ENCODE results near the gene SCAP.
"Not testable (repeated sequence)": the region's sequence is repeated elsewhere in the genome, so short reads cannot be mapped to it uniquely, and the experiment has no call there.

The SCAP gene

DNA sequence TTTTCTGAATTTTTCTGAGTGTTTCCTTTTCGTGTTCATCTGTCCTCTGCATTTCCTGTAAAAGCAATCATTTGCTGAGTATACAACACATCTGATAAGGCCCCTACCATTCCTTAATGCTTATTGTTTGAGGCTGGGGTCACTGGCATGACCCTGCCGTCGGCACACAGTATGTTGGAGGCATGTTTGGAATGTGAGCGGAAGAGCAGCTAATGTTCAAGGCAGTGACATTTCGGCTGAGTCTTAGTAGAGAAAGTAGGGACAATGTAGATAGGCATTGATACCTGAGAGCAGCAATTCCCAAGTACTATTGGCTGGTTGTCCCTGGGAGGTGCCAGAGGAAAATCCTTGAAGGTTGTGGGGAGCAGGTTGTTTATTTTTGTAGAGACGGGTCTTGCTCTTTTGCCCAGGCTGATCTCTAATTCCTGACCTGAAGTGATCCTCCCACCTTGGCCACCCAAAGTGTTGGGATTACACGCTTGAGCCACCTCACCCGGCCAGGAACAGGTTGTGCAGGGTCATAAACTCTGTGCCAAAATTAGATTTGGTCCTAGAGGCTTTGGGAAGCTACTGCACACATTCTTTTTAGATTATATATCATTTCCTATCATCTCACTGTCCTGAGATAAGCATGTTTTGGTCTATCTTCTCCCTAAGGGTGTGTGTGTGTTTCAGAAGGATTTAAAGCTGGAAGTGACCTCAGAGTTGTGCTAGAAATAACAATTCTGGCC lies 81.4 kb downstream of the SCAP start:
- no peak for DNase-seq

DNA sequence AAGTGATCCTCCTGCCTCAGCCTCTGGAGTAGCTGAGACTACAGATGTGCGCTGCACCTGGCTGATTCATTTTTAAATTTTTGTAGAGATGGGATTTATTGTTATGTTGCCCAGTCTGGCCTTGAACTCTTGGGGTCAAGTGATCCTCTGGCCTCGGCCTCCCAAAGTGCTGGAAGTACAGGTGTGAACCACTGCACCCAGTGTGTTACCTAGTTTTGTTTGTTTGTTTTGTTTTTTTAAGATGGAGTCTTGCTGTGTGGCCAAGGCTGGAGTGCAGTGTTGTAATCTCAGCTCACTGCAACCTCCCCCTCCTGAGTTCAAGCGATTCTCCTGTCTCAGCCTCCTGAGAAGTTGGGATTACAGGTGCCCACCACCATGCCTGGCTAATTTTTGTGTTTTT lies 82.8 kb downstream of the SCAP start:
- DNase-seq: no peak

DNA sequence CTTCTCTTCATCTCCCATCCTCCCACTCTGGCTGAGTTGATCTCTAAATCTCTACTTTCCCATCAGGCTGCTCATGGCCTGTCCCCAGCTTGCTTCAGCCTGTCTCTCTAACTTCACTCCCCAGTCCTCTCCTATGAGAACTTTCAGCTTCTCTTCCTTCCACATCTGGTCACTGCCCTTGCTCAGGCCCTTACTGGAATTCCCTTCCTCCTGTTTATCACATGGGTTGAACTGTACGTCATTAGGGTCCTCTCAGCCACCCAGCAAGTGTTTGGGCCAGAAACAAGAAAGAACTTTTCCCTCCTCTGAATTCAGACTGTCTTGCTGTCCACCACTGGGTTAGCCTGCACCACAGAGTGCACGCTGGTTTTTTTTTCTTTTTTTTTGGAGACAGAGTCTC lies 89.9 kb downstream of the SCAP start:
- no peak for DNase-seq

DNA sequence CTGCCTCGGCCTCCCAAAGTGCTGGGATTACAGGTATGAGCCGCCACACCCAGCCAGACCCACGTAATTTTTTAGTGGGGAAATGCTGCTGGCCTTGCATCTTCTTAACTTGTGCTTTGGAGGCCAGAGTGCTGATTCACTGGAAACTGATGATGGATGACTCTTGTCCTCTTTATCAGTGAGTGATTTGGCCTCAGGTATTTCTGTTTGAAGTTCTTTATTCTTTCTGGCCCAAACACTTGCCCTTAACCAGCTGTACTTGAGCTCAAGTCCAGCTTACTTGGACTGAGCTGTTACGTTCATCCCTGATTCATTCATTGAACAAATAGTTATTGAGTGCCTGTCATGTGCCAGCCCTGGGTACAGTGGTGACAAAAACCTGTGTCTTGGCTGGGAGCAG lies 90.7 kb downstream of the SCAP start:
- no peak for DNase-seq

DNA sequence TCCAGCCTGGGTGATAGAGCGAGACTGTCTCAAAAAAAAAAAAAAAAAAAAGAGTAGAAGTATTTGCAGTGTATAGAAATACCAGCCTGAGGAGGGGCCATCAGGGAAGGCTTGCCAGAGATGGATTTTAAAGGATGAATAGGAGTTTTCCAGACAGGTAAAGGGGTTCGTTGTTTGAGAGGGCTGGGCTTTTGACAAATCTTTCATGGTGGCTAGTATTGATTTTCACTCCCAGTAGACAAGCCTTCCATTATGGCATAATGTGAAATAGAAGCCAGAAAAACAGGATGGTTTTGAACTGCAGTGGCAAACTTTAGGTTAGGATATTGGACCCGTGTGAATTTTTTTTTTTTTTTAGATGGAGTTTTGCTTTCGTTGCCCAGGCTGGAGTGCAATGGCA lies 91.3 kb downstream of the SCAP start:
- DNase-seq: no peak

DNA sequence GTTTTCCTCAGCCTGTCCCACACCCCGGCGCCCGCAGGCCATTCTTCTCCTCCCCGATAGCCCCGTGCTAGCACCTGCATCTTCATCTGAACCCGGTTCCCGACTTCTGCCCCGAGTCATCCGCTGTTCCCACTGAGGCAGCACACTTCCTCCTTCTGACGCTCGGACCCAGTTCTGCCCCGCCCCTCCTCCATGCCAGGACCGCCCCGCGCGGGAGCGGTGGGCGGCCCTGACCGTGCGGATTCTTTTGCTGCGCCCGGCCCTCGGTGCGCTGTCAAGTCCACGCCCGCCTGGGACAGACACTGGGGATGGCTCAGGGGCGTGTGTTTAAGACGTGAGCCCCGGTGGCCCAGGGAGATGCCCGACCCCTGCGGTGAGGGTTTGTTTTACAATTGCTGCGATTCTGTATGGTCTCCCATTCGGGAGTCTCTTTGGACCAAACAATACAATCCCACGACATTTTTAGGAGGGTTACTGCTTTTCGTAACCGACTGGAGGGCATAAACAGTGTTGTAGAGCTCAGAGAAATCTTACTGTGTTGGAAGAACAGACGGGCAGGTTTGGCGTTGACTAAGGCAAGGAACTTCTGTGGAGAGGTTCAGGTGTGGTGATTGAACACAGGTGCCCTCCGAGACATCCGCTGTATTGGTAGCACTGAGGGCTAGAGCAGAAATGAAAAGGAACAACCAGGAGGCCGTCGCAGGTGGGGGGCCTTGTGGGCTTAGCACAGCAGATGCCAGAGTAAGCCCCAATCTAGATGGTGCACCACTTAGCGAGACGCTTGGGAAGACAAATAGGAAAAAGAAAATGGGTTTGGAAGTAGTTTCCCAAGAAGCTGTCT lies 94.2 kb downstream of the SCAP start:
- peak; percentile 70 for DNase-seq

DNA sequence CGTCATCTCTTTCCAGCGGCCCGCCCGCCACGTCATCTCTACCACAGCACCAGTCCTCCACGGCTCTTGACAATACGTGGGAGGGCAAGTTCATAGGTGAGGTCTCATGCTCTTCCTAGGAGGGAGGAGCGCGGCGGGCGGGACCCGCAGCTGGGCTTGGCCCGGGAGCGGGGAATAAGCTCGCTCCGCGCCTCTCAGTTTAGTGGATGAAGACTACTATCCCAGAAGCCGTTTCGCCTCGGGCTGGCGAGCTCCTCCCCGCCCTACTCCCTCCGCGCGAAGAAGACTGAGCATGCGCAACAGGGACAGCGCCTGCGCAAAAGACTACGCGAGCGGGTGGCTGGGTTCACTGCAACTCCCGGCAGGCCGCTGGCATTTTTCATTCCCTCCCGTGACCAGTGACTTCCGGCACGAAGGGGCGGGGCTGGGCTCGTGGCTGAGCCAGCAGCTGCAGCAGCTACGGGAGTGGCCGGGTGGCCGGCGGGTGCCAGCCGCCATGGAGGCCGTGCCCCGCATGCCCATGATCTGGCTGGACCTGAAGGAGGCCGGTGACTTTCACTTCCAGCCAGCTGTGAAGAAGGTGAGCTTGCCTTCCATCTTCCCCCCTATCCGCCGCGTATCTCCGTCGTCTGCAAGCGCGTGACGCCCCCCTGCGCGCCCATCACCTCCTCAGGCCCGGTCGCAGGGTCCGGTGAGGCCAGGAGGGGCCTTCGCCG lies 95.0 kb downstream of the SCAP start, which contains the start of gene PTPN23:
Gene PTPN23 (plus strand): TSS at position 421 of the 716 bp plus-strand sequence. CDS start 76 bp downstream, at position 497.
- peak; percentile 97 for DNase-seq

DNA sequence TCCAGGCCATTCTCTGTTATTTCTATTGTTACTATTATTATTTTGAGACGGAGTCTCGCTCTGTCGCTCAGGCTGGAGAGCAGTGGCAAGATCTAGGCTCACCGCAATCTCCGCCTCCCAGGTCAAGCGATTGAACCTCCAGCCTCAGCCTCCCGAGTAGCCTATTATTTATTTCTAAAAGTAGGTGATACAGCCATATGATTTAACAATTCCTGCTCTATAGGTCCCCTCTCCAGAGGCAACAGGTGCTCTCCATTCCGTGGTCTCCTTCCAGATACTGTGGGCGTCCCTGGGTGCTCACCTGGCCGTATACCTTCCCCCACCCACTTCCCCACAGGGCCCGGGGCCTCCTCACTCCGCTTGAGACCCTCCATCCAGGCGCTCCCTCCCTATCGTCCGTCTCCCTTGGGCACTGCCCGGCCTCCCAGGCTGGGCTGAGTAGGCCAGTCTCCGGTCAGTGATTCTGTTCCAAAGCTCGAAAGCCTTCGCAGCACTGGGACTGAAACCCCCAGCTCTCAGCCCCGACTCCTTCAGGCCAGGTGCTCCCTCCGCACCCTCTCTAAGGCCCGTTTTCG lies 95.6 kb downstream of the SCAP start:
- no peak for DNase-seq

DNA sequence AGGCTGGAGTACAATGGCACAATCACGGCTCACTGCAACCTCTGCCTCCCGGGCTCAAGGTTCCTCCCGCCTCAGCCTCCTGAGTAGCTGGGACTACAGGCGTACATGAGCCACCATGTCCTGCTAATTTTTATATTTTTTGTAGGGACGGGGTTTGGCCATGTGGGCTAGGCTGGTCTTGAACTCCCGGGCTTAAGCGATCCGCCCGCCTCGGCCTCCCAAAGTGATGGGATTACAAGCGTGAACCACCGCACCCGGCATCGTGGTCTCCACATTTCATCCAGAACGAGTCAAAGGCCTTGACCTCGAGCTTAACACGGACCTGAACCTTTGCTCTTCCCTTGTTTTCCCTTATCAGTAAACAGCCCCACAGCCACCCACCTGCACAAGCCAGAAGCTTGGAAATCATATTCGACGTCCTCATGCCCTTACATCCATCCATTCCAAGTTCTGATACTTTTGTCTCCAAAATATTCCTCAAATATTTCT lies 96.3 kb downstream of the SCAP start:
- DNase-seq: no peak

DNA sequence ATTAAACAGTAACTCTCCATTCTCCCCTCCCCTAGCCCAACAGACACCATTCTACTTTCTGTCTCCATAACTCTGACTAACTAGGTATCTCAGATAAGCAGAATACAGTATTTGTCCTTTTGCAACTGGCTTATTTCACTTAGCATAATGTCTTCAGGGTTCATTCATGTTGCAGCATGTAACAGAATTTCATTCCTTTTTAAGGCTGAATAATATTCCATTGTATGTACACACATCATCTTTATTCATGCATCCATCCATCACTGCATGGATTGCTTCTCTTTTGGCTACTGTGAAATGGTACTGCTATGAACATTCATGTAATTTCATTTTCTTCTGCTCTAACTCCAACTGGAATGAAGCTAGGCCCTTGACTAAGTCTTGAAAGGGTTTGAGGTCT lies 96.9 kb downstream of the SCAP start:
- no peak for DNase-seq

DNA sequence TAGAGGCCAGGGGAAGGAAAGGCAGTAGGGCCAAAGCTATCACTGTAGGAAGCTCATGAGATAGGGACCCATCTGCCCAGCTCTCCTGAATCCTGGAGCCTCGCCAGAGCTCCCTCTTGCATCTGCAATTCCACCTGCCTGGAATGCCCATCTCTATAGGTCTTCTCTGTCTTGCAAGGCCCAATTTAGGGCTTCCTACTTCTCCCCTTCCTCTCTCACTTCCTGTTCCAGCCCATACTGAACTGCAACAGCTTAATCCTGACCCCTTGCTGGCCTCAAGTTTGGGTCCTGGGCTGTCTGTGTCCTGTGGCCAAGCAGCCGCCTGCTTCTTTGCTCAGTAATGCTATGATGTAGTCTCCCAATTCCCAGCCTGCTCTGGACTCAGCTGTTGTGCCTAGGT lies 98.6 kb downstream of the SCAP start:
- DNase-seq: no peak

DNA sequence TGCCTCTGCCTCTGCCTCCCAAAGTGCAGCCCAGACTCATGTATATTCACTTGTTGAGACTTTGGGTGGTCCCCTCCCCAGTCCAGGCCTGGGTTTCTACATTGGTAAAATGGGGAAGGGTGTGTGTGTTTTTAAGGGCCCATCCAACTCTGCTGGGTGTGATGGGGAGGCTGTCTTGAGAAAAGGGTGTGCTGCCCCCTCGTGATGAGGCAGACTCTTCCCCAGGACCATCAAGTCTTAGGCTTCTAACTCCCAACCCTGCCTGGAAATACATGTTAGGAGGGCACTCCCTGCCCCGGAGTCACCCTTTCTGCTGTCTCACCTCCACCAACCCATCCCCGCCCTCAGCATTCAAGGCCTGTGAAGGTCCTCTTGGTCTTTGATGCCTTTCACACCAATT lies 99.3 kb downstream of the SCAP start:
- DNase-seq: no peak

DNA sequence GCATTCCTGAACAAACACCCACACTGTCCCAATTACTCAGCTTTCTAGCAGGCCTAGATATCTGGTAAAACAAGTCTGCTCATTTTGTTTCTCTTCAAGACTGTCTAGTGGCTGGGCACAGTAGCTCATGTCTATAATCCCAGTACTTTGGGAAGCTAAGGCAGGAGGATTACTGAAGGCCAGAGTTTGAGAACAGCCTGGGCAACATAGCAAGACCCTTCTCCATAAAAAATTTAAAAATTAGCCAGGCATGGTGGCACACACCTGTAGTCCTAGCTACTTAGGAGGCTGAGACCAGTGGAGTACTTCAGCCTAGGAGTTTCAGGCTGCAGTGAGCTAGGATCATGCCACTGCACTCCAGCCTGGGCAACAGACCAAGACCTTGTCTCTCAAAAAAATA lies 101.2 kb downstream of the SCAP start:
- no peak for DNase-seq

DNA sequence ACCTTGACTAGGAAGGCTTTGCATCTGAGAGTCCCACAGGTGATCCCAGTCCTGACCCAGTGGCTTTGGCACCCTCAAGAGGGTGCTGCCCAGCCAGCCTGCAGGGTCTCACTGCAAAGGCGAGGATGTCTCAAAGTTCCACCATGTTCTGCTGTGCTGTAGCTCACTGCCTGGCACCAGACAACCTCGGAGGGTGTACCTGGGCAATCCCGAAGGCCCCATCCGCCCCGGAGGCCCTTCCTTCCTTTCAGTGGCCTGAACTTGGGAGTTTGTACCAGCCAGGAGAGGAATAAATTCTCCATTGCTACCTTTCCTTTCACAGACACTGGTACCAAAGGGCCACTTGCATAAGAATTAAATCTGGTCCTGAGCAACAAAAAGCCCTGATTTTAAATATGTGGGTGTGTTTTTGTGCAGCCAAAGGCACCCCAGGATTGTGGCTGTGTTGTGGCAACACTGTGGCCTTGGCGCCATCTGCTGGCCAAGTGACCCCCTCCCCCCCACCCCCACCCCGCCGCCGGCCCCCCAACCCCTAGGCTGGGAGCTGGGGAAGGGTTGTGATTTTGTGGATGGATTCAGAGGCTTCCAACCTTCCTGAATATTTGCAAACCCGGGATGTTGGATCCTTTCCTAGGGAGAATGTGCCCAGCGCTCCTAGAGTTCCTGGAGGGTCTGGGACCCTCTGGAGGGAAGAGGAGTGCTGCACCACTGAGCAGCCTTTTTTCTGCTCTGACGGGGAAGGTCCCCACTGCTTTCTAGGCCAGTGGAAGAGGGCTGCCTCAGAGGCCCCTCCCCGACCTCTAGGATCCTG lies 104.6 kb downstream of the SCAP start:
- DNase-seq: no peak

DNA sequence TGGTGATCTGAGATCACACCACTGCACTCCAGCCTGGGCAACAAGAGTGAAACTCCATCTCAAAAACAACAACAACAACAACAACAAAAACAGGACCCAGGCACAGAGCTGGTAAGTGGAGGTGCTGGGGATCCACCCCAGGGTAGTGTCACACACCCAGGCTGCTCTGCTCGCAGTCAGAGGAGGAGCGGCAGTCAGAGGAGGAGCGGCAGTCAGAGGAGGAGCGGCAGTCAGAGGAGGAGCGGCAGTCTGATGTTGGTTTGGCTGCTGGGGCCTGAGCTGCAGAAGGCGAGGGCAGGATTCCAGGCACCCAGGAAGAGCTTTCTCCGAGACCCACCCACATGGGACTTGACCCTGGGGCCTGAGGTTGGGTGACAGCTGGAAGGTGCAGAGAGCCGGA lies 105.7 kb downstream of the SCAP start:
- not testable (repeated sequence) for DNase-seq

DNA sequence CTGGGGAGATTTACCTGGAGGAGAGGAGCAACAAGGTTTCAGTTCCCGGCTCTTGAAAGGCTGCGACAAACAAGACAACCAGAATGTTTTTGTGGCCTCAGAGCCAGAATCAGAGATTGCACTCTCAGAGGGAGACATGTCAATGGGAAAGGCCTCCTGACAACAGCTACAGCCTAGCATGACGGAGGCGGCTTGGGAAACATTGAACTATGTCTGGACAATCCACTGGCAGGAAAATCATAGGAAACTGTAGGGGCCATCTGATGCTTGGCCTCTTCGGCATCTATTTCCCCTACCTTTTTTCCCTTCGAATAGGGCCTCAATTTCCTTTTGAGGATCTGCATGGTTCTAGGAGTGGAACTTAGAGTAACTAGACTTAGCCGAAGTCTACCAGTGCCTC lies 108.1 kb downstream of the SCAP start:
- no peak for DNase-seq

DNA sequence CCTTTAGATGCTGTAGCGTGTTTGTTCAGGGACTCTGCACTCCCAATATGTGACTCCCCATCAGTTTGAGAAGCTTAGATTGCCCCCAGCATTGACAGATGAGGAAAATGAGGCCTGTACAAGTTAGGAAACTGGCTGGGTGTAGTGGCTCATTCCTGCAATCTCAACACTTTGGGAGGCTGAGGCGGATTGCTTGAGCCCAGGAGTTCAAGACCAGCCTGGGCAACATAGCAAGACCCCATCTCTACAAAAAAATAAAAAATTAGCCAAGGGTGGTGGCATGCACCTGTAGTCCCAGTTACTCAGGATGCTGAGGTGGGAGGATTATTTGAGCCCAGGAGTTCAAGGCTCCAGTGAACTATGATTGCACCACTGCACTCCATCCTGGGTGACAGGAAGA lies 108.9 kb downstream of the SCAP start:
- DNase-seq: no peak

DNA sequence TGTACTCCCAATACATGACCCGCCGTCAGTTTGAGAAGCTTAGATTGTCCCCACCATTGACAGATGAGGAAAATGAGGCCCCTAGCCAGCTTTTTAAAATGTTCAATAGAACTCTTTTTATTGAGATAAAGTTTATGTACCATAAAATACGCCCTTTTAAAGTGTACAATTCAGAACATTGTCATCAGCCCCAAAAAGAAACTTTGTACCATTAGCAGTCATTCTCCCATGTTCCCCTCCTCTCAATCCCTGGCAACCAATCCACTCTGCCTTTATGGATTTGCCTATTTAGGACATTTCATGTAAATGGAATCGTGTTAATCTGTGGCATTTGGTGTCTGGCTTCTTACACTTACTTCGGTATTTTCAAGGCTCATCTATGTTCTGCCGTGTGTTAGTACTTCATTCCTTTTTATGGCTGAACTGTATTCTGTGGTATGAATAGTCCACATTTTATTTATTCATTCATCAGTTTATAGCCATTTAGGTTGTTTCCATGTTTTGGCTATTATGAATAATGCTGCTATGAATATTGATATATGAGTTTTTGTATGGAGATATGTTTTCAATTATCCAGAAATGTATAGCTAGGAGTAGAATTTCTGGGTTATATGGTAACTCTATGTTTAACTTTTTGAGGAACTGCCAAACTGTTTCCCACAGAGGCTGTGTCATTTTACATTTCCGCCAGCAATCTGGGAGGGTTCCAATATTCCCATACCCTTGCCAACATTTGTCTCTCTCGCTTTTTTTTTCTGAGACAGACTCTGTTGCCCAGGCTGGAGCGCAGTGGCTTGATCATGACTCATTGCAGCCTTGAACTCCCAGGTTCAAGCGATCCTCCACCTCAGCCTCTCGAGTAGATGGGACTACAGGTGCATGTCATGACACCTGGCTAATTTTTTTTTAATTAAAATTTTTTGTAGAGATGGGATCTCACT lies 110.3 kb downstream of the SCAP start:
- DNase-seq: no peak

All from SHP77 treated with DMSO at 0.1 percent for 48 hours (cell line).